ACC112 (cell line): Measurements from ENCODE around the gene PRR20G.
A peak's percentile ranks its signal among the peaks of the same experiment; 100 is the strongest.

Experiments
- H2AFZ ChIP-seq: fragments of 200-600 bp; sonication (generic); one replicate; pipeline ENCODE4 v1.6.0; 2017; ENCODE audit warnings: antibody characterized with exemption, low read length; ENCODE audit not compliant: unreplicated experiment
- H3K27ac ChIP-seq: fragments of 200-600 bp; sonication (generic); 2 replicates; pipeline ENCODE4 v1.5.1; 2014; ENCODE audit warnings: low read depth, mild to moderate bottlenecking, antibody characterized with exemption, low read length, moderate library complexity
- H3K27me3 ChIP-seq: fragments of 200-600 bp; sonication (generic); 2 replicates; pipeline ENCODE4 v1.6.1; 2014; ENCODE audit warnings: mild to moderate bottlenecking, antibody characterized with exemption, low read length, moderate library complexity, mixed read lengths; ENCODE audit not compliant: insufficient read depth
- H3K36me3 ChIP-seq: fragments of 200-600 bp; sonication (generic); 2 replicates; pipeline ENCODE4 v1.6.1; 2016; ENCODE audit warnings: mild to moderate bottlenecking, antibody characterized with exemption, low read length, moderate library complexity, mixed read lengths; ENCODE audit not compliant: insufficient read depth
- H3K4me1 ChIP-seq: fragments of 200-600 bp; sonication (generic); one replicate; pipeline ENCODE4 v1.6.1; 2016; ENCODE audit warnings: low read length, mixed read lengths; ENCODE audit not compliant: insufficient read depth, unreplicated experiment, control insufficient read depth
- H3K4me3 ChIP-seq: fragments of 200-600 bp; sonication (generic); 2 replicates; pipeline ENCODE4 v1.5.1; 2014; ENCODE audit warnings: mild to moderate bottlenecking, low read depth, low read length
- H3K79me2 ChIP-seq: fragments of 200-600 bp; sonication (generic); one replicate; pipeline ENCODE4 v1.6.0; 2016; ENCODE audit warnings: low read length; ENCODE audit not compliant: control insufficient read depth, unreplicated experiment, insufficient read depth

PRR20G gene

GRCh38 chr3:127287840-127288239, at the start of gene PRR20G:
Gene PRR20G (minus strand): TSS chr3:127288046. CDS start chr3:127287365, 681 bp downstream.
- H3K79me2 ChIP-seq = no peaks in the 10 kb centered on the region
- H3K27ac ChIP-seq = no peak within 1 kb of the TSS
- H3K27me3 ChIP-seq = peaks cover 13% of the 10 kb centered on the region; the same call in 1 of the 2 replicates
- H3K4me3 ChIP-seq = peak within 1 kb of the TSS; percentile 69
- H2AFZ ChIP-seq = no peak within 1 kb of the TSS
- peaks cover 3% of the 10 kb centered on the region for H3K4me1 ChIP-seq
- H3K36me3 ChIP-seq = no peaks in the 10 kb centered on the region

GRCh38 chr3:127337001-127337400, 49.2 kb upstream of the PRR20G start:
- H3K36me3 ChIP-seq = no peaks in the 10 kb centered on the region
- H3K4me3 ChIP-seq = no peak overlapping the region
- H3K27ac ChIP-seq = no peak overlapping the region
- peaks cover 77% of the 10 kb centered on the region for H3K27me3 ChIP-seq
- no peaks in the 10 kb centered on the region for H3K4me1 ChIP-seq
- H2AFZ ChIP-seq = no peak overlapping the region
- no peaks in the 10 kb centered on the region for H3K79me2 ChIP-seq

- Histone ChIP-seq H3K36me3 (no peaks in the 10 kb centered on the region), H3K4me3 (no peak overlapping the region), H3K79me2 (no peaks in the 10 kb centered on the region), H3K4me1 (no peaks in the 10 kb centered on the region), H3K27ac (no peak overlapping the region), H3K27me3 (peaks cover 70% of the 10 kb centered on the region), H2AFZ (no peak overlapping the region)
These were observed 48.3 kb upstream of the PRR20G start for GRCh38 chr3:127336101-127336500.

- H3K4me1 ChIP-seq = no peaks in the 10 kb centered on the region
- peaks cover 31% of the 10 kb centered on the region for H3K27me3 ChIP-seq
- no peaks in the 10 kb centered on the region for H3K79me2 ChIP-seq
- H3K4me3 ChIP-seq = no peak overlapping the region
- no peak overlapping the region for H3K27ac ChIP-seq
- no peak overlapping the region for H2AFZ ChIP-seq
- no peaks in the 10 kb centered on the region for H3K36me3 ChIP-seq
These were observed 42.5 kb upstream of the PRR20G start for GRCh38 chr3:127330385-127330784.

- Histone ChIP-seq H3K27ac (no peak overlapping the region), H3K36me3 (no peaks in the 10 kb centered on the region), H3K4me1 (no peaks in the 10 kb centered on the region), H3K79me2 (no peaks in the 10 kb centered on the region), H3K27me3 (peaks cover 31% of the 10 kb centered on the region), H2AFZ (no peak overlapping the region), H3K4me3 (no peak overlapping the region)
These were observed 41.9 kb upstream of the PRR20G start for GRCh38 chr3:127329631-127330285.

- no peaks in the 10 kb centered on the region for H3K4me1 ChIP-seq
- no peak overlapping the region for H3K4me3 ChIP-seq
- no peak overlapping the region for H3K27ac ChIP-seq
- H3K27me3 ChIP-seq = peaks cover 31% of the 10 kb centered on the region
- H2AFZ ChIP-seq = no peak overlapping the region
- no peaks in the 10 kb centered on the region for H3K36me3 ChIP-seq
- H3K79me2 ChIP-seq = no peaks in the 10 kb centered on the region
These were observed 40.6 kb upstream of the PRR20G start for GRCh38 chr3:127328421-127328820.

GRCh38 chr3:127326341-127326740, 38.5 kb upstream of the PRR20G start:
- no peaks in the 10 kb centered on the region for H3K79me2 ChIP-seq
- no peak overlapping the region for H2AFZ ChIP-seq
- H3K27ac ChIP-seq = no peak overlapping the region
- H3K36me3 ChIP-seq = no peaks in the 10 kb centered on the region
- no peaks in the 10 kb centered on the region for H3K4me1 ChIP-seq
- H3K27me3 ChIP-seq = peaks cover 44% of the 10 kb centered on the region
- H3K4me3 ChIP-seq = no peak overlapping the region

GRCh38 chr3:127325629-127325961, 37.7 kb upstream of the PRR20G start:
- H3K27ac ChIP-seq = no peak overlapping the region
- H3K4me1 ChIP-seq = no peaks in the 10 kb centered on the region
- no peaks in the 10 kb centered on the region for H3K36me3 ChIP-seq
- H3K4me3 ChIP-seq = no peak overlapping the region
- peaks cover 41% of the 10 kb centered on the region for H3K27me3 ChIP-seq
- H2AFZ ChIP-seq = no peak overlapping the region
- no peaks in the 10 kb centered on the region for H3K79me2 ChIP-seq

- H3K79me2 ChIP-seq = no peaks in the 10 kb centered on the region
- no peak overlapping the region for H2AFZ ChIP-seq
These were observed 37.2 kb upstream of the PRR20G start for GRCh38 chr3:127324913-127325628.

GRCh38 chr3:127324076-127324475, 36.2 kb upstream of the PRR20G start:
- no peaks in the 10 kb centered on the region for H3K36me3 ChIP-seq
- no peak overlapping the region for H3K4me3 ChIP-seq

More at GRCh38 chr3:127324913-127325628, 37.2 kb upstream of the PRR20G start:
- Histone ChIP-seq H3K4me3 (no peak overlapping the region), H3K4me1 (no peaks in the 10 kb centered on the region), H3K27ac (no peak overlapping the region), H3K36me3 (no peaks in the 10 kb centered on the region), H3K27me3 (peaks cover 41% of the 10 kb centered on the region)

GRCh38 chr3:127323581-127323980, 35.7 kb upstream of the PRR20G start:
- no peaks in the 10 kb centered on the region for H3K36me3 ChIP-seq
- H3K27me3 ChIP-seq = peaks cover 38% of the 10 kb centered on the region
- no peak overlapping the region for H3K27ac ChIP-seq

More at GRCh38 chr3:127324076-127324475, 36.2 kb upstream of the PRR20G start:
- no peaks in the 10 kb centered on the region for H3K4me1 ChIP-seq
- peaks cover 40% of the 10 kb centered on the region for H3K27me3 ChIP-seq
- H3K79me2 ChIP-seq = no peaks in the 10 kb centered on the region
- H2AFZ ChIP-seq = no peak overlapping the region
- no peak overlapping the region for H3K27ac ChIP-seq

More at GRCh38 chr3:127323581-127323980, 35.7 kb upstream of the PRR20G start:
- no peaks in the 10 kb centered on the region for H3K4me1 ChIP-seq
- H3K4me3 ChIP-seq = no peak overlapping the region
- H3K79me2 ChIP-seq = no peaks in the 10 kb centered on the region
- no peak overlapping the region for H2AFZ ChIP-seq
